GM19395 (cell line): Measurements from ENCODE around the gene FCN2.

Source experiments
- ATAC-seq: cut with Tn5 transposase; IDR thresholded peaks from one replicate; pipeline ENCODE4 v1.9.1; 2021; ENCODE audit warnings: mild to moderate bottlenecking, moderate library complexity; ENCODE audit not compliant: unreplicated experiment

FCN2 gene

GRCh38 chr9:134908524-134909309, 28.1 kb downstream of the FCN2 start:
- no peak for ATAC-seq

DNA sequence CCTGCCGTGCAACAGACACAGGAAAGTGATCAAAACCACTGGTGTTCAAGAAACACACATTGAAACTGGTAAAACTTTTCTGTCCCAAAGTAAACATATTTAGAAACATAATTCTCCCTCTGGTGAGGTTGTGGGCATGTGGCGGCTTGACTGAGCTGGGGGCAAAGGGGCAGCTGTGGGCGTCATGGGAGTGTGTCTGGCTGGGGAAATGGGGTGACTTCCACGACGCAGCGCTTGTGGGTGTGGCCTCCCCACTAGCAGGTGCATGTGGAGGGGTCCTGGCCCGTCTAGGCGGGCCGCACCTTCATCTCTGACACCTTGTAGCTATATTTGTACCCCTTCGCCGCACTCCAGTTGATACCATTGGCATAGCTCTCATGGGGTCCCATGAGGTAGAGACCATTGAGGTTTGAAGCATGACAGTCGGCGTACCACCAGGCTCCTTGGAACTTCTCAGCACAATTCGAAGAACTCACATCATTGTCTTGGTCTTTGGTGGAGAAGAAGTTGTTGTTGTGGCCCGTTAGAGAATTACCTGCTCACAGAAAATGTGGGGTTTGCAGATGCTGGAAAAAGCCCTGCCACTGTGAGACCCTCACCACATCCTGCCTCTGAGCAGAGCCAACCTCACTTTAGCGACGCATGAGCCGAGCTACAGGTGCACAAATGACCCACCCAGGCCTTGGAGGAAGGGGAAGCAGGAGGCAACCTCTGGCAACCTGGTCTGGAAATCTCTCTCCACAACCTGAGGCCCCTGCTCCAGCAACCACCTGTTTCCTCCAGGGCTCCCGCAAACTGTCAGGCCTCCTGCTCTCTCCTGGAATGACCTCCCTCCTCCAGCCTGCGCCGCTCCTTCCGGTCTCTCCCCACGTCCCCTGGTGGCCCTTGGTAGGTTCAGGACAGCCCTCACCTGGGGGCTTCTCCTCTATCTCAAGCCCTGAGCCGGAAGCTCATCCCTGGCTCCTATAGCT, 29.2 kb downstream of the FCN2 start:
- ATAC-seq: no peak

DNA sequence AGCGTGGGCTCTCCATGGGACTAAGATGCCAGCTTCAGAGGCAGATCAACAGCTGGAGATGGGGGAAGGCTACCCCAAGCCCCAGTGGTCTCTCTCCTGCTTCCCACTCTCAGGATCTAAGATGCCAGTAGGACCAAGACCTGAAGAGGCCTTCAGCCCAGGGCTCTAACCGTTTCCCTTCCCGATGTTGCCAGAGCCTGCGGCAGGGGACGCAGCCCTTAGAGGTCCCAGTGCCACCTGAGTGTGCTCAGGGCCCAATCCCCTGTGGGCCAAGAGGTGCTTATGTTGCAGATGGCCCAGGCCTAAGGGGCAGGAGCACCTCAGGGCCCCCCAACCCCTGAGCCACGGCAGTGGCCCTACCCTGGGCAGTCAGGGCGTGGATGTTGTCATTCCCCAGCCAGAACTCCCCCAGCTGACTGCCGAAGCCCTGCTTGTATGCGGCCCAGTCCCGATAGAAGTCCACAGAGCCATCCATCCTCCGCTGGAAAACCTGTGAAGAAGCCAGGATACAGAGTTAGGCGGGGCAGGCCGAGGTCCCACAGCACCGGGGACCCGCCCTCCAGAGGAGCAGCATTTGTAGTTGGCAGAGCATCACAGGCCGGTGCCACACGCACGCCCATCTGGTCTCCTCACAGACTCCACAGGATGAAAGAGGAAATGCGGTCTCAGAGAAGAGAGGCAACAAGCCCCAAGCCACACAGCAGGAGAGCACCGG, 31.7 kb downstream of the FCN2 start:
- ATAC-seq: no peak

GRCh38 chr9:134913041-134913712, 32.6 kb downstream of the FCN2 start:
- no peak for ATAC-seq

DNA sequence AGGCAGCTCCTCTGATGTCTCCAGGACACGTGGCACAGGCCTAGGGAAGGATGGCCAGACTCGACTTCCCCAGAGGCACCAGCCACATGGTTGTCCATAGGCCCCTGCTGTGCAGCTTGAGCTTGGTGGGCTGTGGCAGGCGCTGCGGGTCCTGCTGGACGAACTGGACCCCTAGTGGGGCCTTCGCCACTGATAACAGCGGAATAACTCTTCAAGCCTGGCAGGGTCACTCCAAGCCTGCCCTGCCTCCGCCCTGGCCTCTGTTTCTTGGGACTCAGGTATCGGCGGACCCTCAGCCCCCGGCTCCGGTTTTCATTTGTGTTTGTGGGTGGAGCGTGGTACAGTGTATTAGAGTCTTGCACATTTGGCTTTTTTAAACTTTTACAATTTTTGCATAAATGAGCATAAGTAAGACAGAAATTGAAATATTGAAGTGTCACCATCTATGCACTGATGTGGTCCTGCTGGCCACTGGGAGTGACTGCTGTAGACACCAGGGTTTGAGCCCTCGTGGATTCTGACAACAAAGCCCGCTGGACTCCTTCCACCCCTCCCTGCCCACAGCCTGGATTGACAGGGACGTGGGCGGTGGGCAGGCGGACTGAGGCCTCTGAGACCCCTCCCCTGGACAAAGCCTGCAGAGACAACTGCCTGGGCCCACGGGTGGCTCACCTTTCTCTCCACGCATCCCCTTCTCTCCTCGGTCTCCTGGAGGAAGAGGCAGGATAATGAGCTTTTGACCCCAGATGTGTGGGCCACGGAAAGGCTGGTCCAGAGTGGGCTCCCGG, 33.3 kb downstream of the FCN2 start:
- no peak for ATAC-seq

- no peak for ATAC-seq
Measured at GRCh38 chr9:134914501-134914834, 33.9 kb downstream of the FCN2 start.

DNA sequence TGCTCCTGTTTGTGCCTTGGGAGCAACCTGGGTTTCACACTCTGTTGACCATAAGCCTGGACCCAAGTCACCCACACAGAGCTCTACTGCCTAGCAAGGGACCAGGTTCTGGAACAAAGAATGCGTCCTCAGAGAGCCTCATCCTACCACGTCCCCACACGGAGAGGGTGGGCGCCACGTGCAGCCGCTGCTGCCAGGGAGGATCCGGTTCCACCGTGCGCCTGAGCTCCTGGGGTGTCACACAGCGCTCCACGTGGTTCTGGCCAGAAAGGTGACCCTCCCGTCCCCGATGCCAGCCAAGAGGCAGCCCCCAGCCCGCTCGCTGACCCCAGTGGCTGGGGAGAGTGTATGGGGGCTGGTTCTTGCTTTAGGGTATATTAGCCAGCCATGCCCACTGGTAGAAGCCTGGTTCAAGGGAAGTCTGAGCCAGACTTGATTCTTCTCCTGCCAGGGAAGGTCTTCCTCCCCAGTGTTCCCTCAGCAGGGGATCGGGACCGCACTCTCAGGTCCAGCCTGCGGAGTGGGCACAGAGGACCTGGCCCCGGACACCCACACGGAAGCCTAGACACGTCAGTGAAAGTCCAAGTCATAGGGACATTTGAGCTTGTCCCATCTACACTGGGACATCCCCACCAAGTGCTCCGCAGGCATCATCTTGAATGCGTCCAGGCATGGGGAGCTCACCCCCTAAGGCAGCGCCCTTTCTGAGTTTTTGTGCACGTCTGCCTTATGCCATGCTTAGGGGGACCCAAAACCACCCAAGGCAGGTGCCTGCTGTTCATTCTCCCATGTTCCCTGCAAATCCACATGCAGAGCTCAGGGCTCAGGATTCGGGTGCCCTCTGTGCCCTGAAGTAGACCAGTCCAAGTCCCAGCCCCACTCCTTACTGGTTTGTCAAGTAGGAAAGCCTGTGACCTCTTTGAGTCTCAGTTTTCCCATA, 34.7 kb downstream of the FCN2 start:
- no peak for ATAC-seq

GRCh38 chr9:134916161-134916665, 35.6 kb downstream of the FCN2 start:
- no peak for ATAC-seq

DNA sequence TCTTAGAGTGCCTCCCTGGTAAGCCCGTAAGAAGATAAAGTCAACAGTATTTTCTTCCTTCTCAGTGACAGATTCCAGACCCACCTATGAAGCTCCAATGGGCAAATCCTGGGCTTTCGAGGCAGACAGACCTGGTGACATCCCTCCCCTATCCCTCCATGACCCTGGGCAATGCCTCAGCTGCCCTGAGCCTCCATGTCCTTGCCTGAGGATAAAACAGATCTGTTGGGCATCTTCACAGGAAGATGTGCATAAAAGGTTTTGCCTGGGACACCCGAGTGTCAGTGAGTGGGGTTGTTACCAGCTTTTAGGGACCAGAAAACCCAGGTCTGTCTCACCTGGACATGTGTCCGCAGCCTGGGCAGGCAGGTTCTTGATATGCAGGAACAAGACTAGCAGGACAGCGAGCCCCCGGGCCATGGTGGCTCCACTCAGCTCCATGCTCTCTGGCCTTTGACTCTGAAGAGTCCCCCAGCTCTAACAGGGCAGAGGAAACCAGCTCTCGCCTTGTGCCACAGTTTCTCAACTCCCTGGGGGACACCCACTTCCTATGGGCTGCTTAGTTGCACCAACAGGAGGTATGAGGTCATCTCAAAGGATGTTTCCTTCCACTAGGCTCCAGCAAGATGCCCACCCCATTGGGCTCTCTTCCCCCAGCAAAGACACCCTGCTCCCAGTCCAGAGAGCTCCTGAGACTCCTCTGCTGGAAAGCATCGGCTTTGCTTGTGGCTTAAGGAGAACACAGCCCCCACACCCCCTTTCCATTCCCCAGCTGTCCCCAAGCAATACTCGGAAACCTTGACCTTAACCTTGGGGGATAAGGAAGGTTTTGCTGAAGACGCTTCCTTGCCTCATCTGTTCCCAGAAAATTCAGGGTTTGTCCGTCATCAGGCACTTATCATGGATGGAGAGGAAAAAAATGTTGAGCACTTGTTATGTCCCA, 37.1 kb downstream of the FCN2 start, which contains the start of gene FCN1:
Gene FCN1, minus strand, starts transcription at position 482 of the 943 bp plus-strand sequence. Its CDS starts 41 bp downstream, at position 441.
- no peak for ATAC-seq

DNA sequence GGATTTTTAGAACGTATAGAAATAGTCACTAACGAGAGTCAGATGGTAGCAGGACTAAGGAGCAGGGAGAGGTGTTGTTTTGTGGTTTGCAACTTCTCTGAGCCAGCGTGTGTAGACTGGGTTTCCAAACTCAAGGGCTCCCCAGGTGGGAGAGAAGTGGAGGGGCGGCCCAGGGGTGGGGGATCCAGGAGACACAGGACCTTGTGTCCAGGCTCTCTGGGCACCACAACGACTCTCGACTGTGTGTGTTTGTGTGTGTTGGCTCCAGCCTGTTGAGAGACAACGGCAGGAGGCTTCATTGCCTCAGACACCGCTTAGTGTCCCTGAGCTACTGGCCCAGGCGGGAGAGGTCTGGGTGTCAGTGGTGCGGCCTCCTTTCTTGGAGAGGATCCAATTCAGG, 38.0 kb downstream of the FCN2 start:
- ATAC-seq: no peak

DNA sequence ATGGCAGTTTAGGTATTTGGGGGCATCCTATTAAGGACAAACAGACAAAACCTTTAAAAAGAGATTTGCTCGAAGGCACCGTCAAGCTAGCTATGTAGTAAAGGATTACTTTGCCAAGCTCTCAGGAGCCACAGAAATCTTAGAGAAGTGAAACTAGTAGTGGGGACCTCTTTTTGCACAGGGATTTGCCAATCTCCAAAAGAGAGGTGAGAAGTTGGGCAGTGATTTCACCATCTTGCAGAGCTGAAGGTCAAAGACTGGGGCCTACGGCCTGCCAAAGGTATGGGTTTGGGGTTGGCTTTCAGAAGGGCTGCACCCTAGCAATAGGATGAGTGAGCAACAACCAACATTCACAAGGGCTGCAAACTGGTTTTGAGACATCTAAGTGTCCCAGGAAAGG, 38.7 kb downstream of the FCN2 start:
- ATAC-seq: no peak

DNA sequence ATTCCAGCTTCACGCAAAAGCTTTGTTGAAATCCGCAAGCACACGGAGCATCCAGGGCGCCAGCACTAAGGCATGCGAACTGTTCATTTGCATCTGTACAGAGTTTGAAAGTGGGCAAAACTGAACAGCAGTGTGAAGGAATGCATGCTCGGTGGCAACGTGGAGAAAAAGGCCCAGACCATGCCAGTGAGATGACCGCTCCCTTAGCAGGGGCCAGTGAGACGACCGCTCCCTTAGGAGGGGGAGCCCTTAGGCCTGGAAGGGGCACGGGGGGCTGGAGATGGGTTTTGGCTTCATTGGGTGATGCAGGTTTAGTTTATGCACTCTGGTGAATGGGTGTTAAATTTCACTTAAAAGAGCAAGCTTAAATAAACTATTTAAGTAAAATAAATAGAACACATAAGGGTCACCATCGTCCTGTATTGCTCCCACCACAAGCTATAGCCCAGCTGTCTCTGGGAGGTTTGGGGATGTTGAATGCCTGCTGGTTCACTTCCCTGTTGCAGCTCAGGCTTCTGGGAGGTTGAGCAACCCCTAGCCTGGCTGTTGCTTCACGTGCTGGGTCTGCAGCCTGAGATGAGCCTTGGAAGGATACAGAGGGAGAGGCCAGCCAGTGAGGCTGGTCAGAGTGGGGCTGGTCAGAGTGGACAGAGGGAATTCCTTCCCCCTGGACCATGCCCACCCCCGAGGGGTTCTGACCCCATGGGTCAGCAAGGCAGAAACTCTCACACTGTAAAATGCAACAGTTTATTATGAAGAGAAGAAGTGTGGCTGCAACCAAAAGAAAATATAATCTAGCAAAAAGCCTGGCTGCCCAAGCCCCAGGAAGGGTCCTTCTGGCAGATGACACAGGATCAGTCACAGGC, 41.7 kb downstream of the FCN2 start:
- no peak for ATAC-seq

GRCh38 chr9:134922932-134923240, 42.3 kb downstream of the FCN2 start:
- ATAC-seq: no peak

DNA sequence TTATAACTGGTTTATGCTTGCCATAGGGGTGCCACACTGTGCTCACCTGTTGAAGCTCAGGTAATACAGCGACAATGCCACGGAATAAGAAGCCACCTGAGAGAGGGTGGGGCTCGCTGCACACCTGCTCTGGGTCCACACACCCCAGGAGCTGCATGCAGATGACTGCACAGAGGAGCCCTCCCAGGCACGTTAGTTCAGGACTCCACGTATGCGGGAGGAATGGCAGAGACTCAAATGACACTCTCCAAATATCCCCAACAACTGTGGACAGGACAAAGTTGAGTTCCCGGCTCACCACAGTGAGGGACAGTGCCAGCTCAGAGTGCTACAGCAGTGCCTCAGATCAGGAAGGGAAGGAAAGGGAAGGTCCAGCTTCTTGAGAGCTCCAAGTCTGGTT, 42.9 kb downstream of the FCN2 start:
- ATAC-seq: no peak

DNA sequence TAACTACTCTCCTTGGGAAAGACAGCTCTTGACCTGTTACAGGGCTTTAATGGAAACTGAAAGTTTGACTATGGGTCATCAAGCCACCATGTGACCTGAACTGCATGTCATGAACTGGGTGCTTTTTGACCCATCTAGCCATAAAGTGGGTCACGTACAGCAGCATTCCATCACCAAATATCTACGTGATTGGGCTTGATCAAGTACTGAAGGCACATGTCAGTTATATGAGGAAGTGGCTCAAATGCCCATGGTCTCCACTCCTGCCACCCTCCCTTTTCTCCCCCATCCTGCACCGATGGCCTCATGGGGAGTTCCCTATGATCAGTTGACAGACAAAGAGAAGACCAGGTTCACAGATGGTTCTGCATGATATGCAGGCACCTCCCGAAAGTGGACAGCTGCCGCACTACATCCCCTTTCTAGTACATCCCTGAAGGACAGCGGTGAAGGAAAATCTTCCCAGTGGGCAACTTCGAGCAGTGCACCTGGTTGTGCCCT, 44.5 kb downstream of the FCN2 start:
- ATAC-seq: no peak

DNA sequence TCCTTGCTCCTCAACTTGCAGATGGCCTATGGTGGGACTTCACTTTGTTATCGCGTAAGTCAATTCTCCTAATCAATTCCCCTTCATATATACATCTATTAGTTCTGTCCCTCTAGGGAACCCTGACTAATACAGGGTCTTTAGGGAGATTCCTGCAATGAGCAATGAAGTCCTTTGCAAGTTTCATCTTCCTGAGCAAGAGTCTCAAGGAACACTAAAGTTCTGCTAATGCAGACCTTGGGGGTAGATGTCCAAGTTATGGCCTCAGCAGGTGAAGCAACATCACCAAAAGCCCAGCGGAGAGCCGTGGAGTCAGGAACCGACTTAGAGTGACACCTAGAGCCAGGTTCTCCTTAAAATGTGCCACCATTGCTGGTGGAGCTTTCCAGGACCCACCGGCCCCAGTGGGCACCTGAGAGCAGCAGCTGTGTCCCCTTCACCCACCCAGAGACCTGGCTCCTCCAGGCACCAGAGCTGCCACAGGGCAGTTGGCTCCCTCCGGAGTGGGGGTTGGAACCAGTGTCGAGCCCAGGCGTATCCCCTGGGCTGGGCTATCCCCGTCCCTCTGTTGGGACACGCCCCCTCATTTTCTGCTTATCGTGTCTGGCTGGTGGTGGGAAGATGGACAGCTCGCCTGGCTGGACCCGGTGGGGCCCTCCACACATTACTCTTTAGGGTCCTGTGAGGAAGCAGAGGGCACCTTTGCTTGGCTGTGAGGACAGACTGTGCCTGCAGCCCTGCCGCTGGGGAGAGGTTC, 48.0 kb downstream of the FCN2 start:
- ATAC-seq: no peak
